Spinal cord (tissue), 4 donors: ENCODE results near the gene EEF2KMT. TPM values are rescaled to one million over a fixed set of nuclear protein-coding genes. Genes with fewer than 3 reads are reported as not detected.

ENCODE experiments used
- polyA plus RNA-seq, 2 donors: library from polyadenylated mRNA; unstranded; fragments of 120-200 nt; gene quantifications; one replicate each; pipeline ENCODE4 v1.2.1, GENCODE V29; 2013; ENCODE audit not compliant: insufficient read length in 2 of 2
- total RNA-seq, 2 donors: library from RNA; depleted of rRNA in 1 of 2; stranded (reverse); fragments of 120-200 nt in 1 of 2; fragments of >200 nt in 1 of 2; gene quantifications; one replicate each; pipeline versions ENCODE4 v1.2.3 to v1.2.4, GENCODE V29; 2013 to 2014

Gene EEF2KMT
- total and polyA plus RNA-seq, 4 donors, result 6.7 to 15.3 (median 11.5) TPM

Other genes with a start within 250 kb of the EEF2KMT start
- gene PPL, start 160.6 kb downstream of the EEF2KMT start, total RNA-seq, result 1 to 10 TPM; 2.7 to 3.8 TPM
- gene PPL, start 160.6 kb downstream of the EEF2KMT start, polyA plus RNA-seq, result 1 to 10 TPM; 3.6 to 5.6 TPM
- gene SEC14L5, start 139.5 kb downstream of the EEF2KMT start, total RNA-seq, result 1 to 10 TPM; 1.6 to 4.5 TPM
- 1 to 10 TPM in 1 of 2 donors, under 1 TPM in 1; 0.93 to 1.8 TPM for gene SEC14L5, start 139.5 kb downstream of the EEF2KMT start, polyA plus RNA-seq
- 1 to 10 TPM; 6.9 to 7.3 TPM for gene NAGPA, start 63.9 kb downstream of the EEF2KMT start, total RNA-seq
- gene NAGPA, start 63.9 kb downstream of the EEF2KMT start, polyA plus RNA-seq, result 10 to 100 TPM; 10.5 to 15.1 TPM
- 100 to 1,000 TPM in 1 of 2 donors, 10 to 100 TPM in 1; 48.6 to 416 TPM for gene C16orf89, start 31.8 kb downstream of the EEF2KMT start, total RNA-seq
- gene C16orf89, start 31.8 kb downstream of the EEF2KMT start, polyA plus RNA-seq, result 10 to 100 TPM; 17.7 to 71.9 TPM
- gene ALG1, start 26.0 kb downstream of the EEF2KMT start, total RNA-seq, result 10 to 100 TPM; 14.5 to 24.1 TPM
- gene ALG1, start 26.0 kb downstream of the EEF2KMT start, polyA plus RNA-seq, result 10 to 100 TPM; 19.9 to 22.3 TPM